Brain microvascular endothelial cell (primary cell): ENCODE measurements around the gene LSP1.
"Not testable (repeated sequence)": the region's sequence is repeated elsewhere in the genome, so short reads cannot be mapped to it uniquely, and the experiment has no call there.

Experiments used
- DNase-seq: peaks from one replicate; pipeline ENCODE4 v3.0.0-alpha.2; 2020
- H3K27ac ChIP-seq: fragments of 250-450 bp; sonication (Bioruptor Pico); 2 replicates; pipeline ENCODE4 v1.5.1; 2020; ENCODE audit warnings: mild to moderate bottlenecking, moderate library complexity
- H3K27me3 ChIP-seq: fragments of 250-450 bp; sonication (Bioruptor Pico); replicated peaks from 2 replicates; pipeline ENCODE4 v1.5.1; 2020; ENCODE audit warnings: mild to moderate bottlenecking
- H3K36me3 ChIP-seq: fragments of 250-450 bp; sonication (Bioruptor Pico); replicated peaks from 2 replicates; pipeline ENCODE4 v1.5.1; 2020; ENCODE audit warnings: mild to moderate bottlenecking
- H3K4me3 ChIP-seq: 2 replicates; pipeline ENCODE4 v1.5.1; 2011; ENCODE audit warnings: low read depth, mild to moderate bottlenecking, control low read depth, low read length, moderate library complexity
- in situ Hi-C: cut with HindIII; loops from 2 replicates; pipeline ENCODE4 v1.10.0; 2017; ENCODE audit warnings: low sequenced_read_pairs, low pct_ligation_motif_present
- TF ChIP-seq, protein P1 (sequence below): IDR thresholded peaks from 2 replicates; pipeline ENCODE4 v1.5.1; 2011; ENCODE audit warnings: low read depth, mild to moderate bottlenecking, moderate library complexity, low read length, control low read depth, inconsistent platforms; ENCODE audit errors: missing control alignments

LSP1 gene

DNA sequence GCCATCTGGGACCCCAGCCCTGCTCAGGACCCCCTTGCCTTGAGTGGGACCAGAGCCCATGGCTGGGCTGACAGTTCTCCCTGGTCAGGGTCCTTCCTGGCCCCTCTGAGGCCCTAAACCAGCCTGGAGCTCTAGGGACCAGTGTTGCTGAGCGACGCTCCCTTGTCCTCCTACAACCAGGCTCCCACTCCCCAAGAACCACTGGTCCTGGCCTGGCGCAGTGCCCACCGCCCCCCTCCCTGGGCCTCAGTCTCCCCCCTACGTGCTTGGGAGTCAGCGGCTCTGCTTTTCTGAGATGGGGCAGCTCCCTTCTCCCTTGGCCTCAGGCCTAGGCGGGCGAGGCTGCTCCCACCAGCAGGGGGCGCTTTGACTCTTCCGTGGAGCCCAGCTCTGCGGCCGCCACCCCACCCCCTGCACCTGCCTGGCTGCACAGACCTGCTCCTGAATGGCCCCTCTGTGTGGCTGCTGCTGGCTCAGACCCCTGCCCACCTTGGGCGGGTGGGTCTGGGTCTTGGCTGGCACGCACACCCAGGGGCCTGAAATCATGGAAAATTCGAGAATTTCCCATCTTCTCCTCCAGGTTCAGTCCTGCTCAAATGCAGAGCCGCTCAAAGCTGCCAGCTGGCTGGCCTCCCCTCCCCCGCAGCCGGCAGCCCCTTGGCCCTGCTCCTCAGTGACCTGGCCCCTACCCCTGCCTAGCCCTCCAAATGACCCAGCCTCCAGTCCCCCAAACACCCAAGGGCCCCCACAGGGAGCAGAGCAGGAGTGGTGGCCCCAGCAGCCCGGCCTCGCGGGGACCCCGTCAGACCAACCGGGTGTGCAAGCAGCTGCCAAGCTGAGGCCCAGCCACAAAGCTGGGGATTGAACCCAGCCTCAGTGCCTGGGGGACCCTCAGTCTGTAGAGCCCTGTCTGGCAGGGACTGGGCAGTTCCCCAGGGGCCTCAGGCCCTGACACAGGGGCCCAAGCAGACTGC is 29.7 kb downstream of the LSP1 start:
- Histone ChIP-seq H3K27me3 (no peaks in the 10 kb centered on the region), H3K36me3 (no peaks in the 10 kb centered on the region), H3K27ac (no peak overlapping the region), H3K4me3 (no peak overlapping the region)
- peak; percentile 41 for DNase-seq
- in situ Hi-C loops = no loop called here
- TF ChIP-seq, protein P1, sequence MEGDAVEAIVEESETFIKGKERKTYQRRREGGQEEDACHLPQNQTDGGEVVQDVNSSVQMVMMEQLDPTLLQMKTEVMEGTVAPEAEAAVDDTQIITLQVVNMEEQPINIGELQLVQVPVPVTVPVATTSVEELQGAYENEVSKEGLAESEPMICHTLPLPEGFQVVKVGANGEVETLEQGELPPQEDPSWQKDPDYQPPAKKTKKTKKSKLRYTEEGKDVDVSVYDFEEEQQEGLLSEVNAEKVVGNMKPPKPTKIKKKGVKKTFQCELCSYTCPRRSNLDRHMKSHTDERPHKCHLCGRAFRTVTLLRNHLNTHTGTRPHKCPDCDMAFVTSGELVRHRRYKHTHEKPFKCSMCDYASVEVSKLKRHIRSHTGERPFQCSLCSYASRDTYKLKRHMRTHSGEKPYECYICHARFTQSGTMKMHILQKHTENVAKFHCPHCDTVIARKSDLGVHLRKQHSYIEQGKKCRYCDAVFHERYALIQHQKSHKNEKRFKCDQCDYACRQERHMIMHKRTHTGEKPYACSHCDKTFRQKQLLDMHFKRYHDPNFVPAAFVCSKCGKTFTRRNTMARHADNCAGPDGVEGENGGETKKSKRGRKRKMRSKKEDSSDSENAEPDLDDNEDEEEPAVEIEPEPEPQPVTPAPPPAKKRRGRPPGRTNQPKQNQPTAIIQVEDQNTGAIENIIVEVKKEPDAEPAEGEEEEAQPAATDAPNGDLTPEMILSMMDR = peak; percentile 96

DNA sequence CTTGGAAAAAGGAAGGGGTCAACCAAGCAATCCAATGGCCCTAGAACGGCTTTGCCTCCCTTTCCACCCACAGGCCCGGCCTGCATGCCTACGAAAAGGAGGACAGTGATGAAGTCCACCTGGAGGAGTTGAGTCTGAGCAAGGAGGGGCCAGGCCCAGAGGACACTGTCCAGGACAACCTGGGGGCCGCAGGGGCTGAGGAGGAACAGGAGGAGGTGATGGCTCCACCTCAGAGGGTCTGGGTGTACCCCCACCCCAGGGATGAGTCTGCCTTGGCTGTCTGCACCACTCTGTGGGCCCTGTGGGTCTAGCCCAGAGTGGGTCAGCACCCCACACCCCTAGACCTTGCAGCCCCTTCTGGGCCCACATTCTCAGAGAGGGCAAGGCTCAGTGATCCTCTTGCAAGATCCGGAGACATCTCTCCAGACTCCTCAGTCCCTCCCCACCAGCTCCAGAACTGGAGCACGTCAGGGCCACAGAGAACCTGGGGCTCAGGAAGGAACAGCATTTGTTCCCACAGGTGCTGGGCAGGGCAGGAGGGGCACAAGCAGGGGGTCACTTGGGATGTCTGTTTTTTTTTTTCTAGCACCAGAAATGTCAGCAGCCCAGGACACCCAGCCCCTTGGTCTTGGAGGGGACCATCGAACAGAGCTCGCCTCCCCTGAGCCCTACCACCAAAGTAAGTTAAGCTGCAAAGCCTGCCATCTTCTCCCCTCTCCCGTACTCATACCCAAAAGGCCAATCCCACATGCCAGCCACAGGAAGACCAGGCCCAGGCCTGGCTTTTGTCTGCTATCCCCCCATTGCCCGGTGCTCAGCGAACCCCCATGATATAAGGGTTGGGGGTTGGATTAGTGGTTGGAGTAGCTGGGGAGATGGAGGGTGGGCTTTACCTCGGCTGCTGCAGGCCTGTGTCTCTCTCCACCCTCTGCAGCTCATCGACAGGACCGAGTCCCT is 30.7 kb downstream of the LSP1 start:
- in situ Hi-C loops = no loop called here
- Histone ChIP-seq H3K36me3 (no peaks in the 10 kb centered on the region), H3K27me3 (no peaks in the 10 kb centered on the region), H3K4me3 (no peak overlapping the region), H3K27ac (no peak overlapping the region)
- no peak for DNase-seq
- TF ChIP-seq, protein P1 = no peak

DNA sequence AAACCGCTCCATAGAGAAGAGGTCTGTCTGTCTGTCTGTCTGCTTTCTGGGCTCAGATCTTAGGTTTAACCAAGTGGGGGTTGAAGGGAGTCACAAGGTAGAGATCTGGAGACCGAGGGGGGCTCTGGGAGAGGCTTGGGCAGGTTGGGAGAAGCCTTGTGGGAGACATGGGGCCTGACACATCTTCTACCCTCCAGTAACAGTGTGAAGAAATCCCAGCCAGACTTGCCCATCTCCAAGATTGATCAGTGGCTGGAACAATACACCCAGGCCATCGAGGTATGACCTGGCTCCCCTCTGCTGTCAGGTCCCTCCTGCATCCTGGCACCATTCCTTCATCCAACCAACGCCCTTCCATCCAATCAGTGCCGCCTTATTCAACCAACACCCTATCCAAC is 31.4 kb downstream of the LSP1 start:
- no peaks in the 10 kb centered on the region for H3K27me3 ChIP-seq
- DNase-seq = no peak
- in situ Hi-C loops = no loop called here
- H3K36me3 ChIP-seq = no peaks in the 10 kb centered on the region
- TF ChIP-seq, protein P1 = no peak
- no peak overlapping the region for H3K4me3 ChIP-seq
- no peak overlapping the region for H3K27ac ChIP-seq

DNA sequence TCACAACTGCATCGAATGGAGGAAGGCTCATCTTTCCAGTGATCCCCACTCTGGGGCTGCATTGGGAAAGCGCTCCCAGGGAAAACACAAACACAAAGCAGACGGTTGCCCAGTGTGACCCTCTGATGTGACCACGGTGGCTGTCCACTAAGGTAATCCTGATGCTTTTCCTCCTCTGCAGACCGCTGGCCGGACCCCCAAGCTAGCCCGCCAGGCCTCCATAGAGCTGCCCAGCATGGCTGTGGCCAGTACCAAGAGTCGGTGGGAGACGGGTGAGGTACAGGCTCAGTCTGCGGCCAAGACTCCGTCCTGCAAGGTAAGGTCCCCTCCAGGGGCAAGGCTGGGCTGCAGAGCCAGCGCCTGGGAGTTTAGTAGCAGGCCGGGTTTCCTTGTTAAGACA is 33.7 kb downstream of the LSP1 start:
- H3K4me3 ChIP-seq, H3K27me3 ChIP-seq, H3K27ac ChIP-seq, in situ Hi-C loops, DNase-seq, H3K36me3 ChIP-seq: not testable (repeated sequence)

DNA sequence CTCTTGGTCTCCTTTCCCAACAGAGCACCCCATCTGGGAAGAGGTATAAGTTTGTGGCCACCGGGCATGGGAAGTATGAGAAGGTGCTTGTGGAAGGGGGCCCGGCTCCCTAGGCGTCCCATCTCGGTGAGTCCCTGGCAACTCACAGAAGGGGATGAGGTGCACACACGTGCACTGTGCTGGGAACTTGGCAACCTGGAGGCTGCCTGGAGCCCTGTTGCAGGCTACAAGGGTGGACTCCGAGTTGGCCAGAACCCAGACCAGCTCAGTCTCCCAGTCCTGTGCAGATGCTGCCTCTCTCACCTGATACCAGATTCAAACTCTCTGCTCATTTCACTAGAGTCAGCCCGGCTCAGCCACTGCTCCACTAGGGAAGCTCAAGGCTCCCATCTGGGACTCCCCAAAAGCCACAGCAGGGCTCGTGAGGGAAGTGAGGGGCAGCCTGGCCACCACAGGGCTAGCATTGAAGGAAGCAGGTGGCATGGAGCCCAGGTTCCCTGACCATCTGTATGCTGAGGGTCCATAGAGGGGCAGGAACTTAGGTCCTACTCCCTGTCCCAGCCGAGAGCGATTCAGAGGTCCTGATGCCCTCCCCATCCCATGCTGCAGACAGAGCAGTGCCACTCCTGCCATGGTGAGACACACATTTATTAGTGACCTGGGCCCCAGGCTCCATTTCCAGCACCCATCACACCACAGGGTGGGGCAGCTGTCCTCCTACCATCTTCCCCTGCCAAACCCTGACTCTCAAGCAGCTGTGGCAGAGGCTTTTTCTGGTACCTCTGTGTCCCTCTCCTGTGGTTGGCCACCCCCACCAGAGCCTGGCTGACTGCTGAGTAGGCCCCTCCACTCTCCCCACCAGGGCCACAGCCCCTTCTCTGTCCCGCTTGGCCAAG is 34.8 kb downstream of the LSP1 start:
- Histone ChIP-seq H3K27me3 (no peaks in the 10 kb centered on the region), H3K36me3 (no peaks in the 10 kb centered on the region), H3K27ac (no peak overlapping the region), H3K4me3 (no peak overlapping the region)
- TF ChIP-seq, protein P1 = no peak
- in situ Hi-C loops = no loop called here
- no peak for DNase-seq
